GM18519 (cell line): Measurements from ENCODE around the gene CCHCR1.
"Not testable (repeated sequence)": the region's sequence is repeated elsewhere in the genome, so short reads cannot be mapped to it uniquely, and the experiment has no call there.

Source experiments
- ATAC-seq: cut with Tn5 transposase; IDR thresholded peaks from one replicate; pipeline ENCODE4 v1.9.1; 2021; ENCODE audit warnings: mild to moderate bottlenecking, moderate library complexity; ENCODE audit not compliant: unreplicated experiment, low FRiP score

CCHCR1 gene

GRCh38 chr6:31157513-31158139 lies at the start of gene CCHCR1:
TSS of gene CCHCR1 (minus strand) at chr6:31157802. CDS start at chr6:31157600, 202 bp downstream.
- no peak for ATAC-seq

- no peak for ATAC-seq
These were observed 48.0 kb upstream of the CCHCR1 start for GRCh38 chr6:31205638-31206037.

GRCh38 chr6:31204751-31205145 lies 47.1 kb upstream of the CCHCR1 start:
- no peak for ATAC-seq

- peak; percentile 43 for ATAC-seq
These were observed 45.9 kb upstream of the CCHCR1 start for GRCh38 chr6:31203345-31203979.

GRCh38 chr6:31202259-31203166 lies 44.9 kb upstream of the CCHCR1 start:
- ATAC-seq = no peak

GRCh38 chr6:31199105-31199452 lies 41.5 kb upstream of the CCHCR1 start:
- ATAC-seq = not testable (repeated sequence)

- ATAC-seq = peak; percentile 34
These were observed 40.1 kb upstream of the CCHCR1 start for GRCh38 chr6:31197559-31198305.

GRCh38 chr6:31196251-31197022 lies 38.8 kb upstream of the CCHCR1 start:
- not testable (repeated sequence) for ATAC-seq

GRCh38 chr6:31195308-31195979 lies 37.8 kb upstream of the CCHCR1 start:
- ATAC-seq = not testable (repeated sequence)

- no peak for ATAC-seq
These were observed 36.6 kb upstream of the CCHCR1 start for GRCh38 chr6:31194061-31194834.

GRCh38 chr6:31193206-31193605 lies 35.6 kb upstream of the CCHCR1 start:
- no peak for ATAC-seq

- ATAC-seq = not testable (repeated sequence)
These were observed 35.0 kb upstream of the CCHCR1 start for GRCh38 chr6:31192431-31193105.

- no peak for ATAC-seq
These were observed 32.9 kb upstream of the CCHCR1 start for GRCh38 chr6:31190488-31190887.

- not testable (repeated sequence) for ATAC-seq
These were observed 31.6 kb upstream of the CCHCR1 start for GRCh38 chr6:31189223-31189622.

GRCh38 chr6:31187780-31188194 lies 30.2 kb upstream of the CCHCR1 start:
- ATAC-seq = no peak

GRCh38 chr6:31186052-31186734 lies 28.6 kb upstream of the CCHCR1 start:
- ATAC-seq = no peak

GRCh38 chr6:31185695-31186051 lies 28.1 kb upstream of the CCHCR1 start:
- ATAC-seq = not testable (repeated sequence)
